Measurements from ENCODE around the gene ZNF860.

Gene ZNF860

GRCh38 chr3:32021155-32021554 lies 39.6 kb downstream of the ZNF860 start:
- Histone ChIP-seq H3K9me3 (ENCODE audit: insufficient read depth, low read depth, low read length) (no peaks in the 10 kb centered on the region), H3K4me3 (ENCODE audit: low read length) (no peak overlapping the region), H3K4me1 (ENCODE audit: insufficient read depth, low read length) (no peaks in the 10 kb centered on the region), H3K9ac (ENCODE audit: low read depth, low read length) (no peak overlapping the region), H3K27me3 (ENCODE audit: insufficient read depth, low read length) (no peaks in the 10 kb centered on the region), H3K36me3 (ENCODE audit: insufficient read depth, low read depth, low read length) (no peaks in the 10 kb centered on the region), H3K27ac (ENCODE audit: low read length) (no peak overlapping the region)

GRCh38 chr3:32021748-32022147 lies 40.2 kb downstream of the ZNF860 start:
- no peaks in the 10 kb centered on the region for H3K4me1 ChIP-seq (ENCODE audit: insufficient read depth, low read length)

GRCh38 chr3:32022947-32023346 lies 41.4 kb downstream of the ZNF860 start:
- Histone ChIP-seq H3K4me3 (ENCODE audit: low read length) (no peak overlapping the region), H3K9ac (ENCODE audit: low read depth, low read length) (no peak overlapping the region), H3K36me3 (ENCODE audit: insufficient read depth, low read depth, low read length) (no peaks in the 10 kb centered on the region), H3K9me3 (ENCODE audit: insufficient read depth, low read depth, low read length) (no peaks in the 10 kb centered on the region), H3K27me3 (ENCODE audit: insufficient read depth, low read length) (no peaks in the 10 kb centered on the region), H3K27ac (ENCODE audit: low read length) (no peak overlapping the region), H3K4me1 (ENCODE audit: insufficient read depth, low read length) (no peaks in the 10 kb centered on the region)

More at GRCh38 chr3:32021748-32022147, 40.2 kb downstream of the ZNF860 start:
- H3K9me3 ChIP-seq (ENCODE audit: insufficient read depth, low read depth, low read length) = no peaks in the 10 kb centered on the region
- no peak overlapping the region for H3K27ac ChIP-seq (ENCODE audit: low read length)
- H3K9ac ChIP-seq (ENCODE audit: low read depth, low read length) = no peak overlapping the region
- no peaks in the 10 kb centered on the region for H3K36me3 ChIP-seq (ENCODE audit: insufficient read depth, low read depth, low read length)
- H3K27me3 ChIP-seq (ENCODE audit: insufficient read depth, low read length) = no peaks in the 10 kb centered on the region
- H3K4me3 ChIP-seq (ENCODE audit: low read length) = no peak overlapping the region

- no peaks in the 10 kb centered on the region for H3K4me1 ChIP-seq (ENCODE audit: insufficient read depth, low read length)
- no peaks in the 10 kb centered on the region for H3K36me3 ChIP-seq (ENCODE audit: insufficient read depth, low read depth, low read length)
- H3K9me3 ChIP-seq (ENCODE audit: insufficient read depth, low read depth, low read length) = no peaks in the 10 kb centered on the region
- no peak overlapping the region for H3K9ac ChIP-seq (ENCODE audit: low read depth, low read length)
- H3K27ac ChIP-seq (ENCODE audit: low read length) = no peak overlapping the region
- no peaks in the 10 kb centered on the region for H3K27me3 ChIP-seq (ENCODE audit: insufficient read depth, low read length)
- H3K4me3 ChIP-seq (ENCODE audit: low read length) = no peak overlapping the region
Observed at GRCh38 chr3:32026593-32026992, 45.0 kb downstream of the ZNF860 start.

GRCh38 chr3:32037932-32038267 lies 56.4 kb downstream of the ZNF860 start:
- Histone ChIP-seq H3K36me3 (ENCODE audit: insufficient read depth, low read depth, low read length) (no peaks in the 10 kb centered on the region), H3K4me1 (ENCODE audit: insufficient read depth, low read length) (peaks cover 3% of the 10 kb centered on the region; the same call in 1 of the 2 replicates), H3K4me3 (ENCODE audit: low read length) (no peak overlapping the region), H3K27ac (ENCODE audit: low read length) (no peak overlapping the region), H3K9ac (ENCODE audit: low read depth, low read length) (no peak overlapping the region), H3K27me3 (ENCODE audit: insufficient read depth, low read length) (no peaks in the 10 kb centered on the region), H3K9me3 (ENCODE audit: insufficient read depth, low read depth, low read length) (peaks cover 9% of the 10 kb centered on the region; the same call in 1 of the 2 replicates)

GRCh38 chr3:32041316-32041715 lies 59.8 kb downstream of the ZNF860 start:
- Histone ChIP-seq H3K9me3 (ENCODE audit: insufficient read depth, low read depth, low read length) (peaks cover 9% of the 10 kb centered on the region; the same call in 1 of the 2 replicates), H3K9ac (ENCODE audit: low read depth, low read length) (no peak overlapping the region), H3K27ac (ENCODE audit: low read length) (no peak overlapping the region), H3K4me1 (ENCODE audit: insufficient read depth, low read length) (peaks cover 10% of the 10 kb centered on the region; the same call in 1 of the 2 replicates), H3K36me3 (ENCODE audit: insufficient read depth, low read depth, low read length) (no peaks in the 10 kb centered on the region), H3K27me3 (ENCODE audit: insufficient read depth, low read length) (no peaks in the 10 kb centered on the region), H3K4me3 (ENCODE audit: low read length) (no peak overlapping the region)

Data from iPS-20b (cell line).